WTC11 (cell line): ENCODE results near the gene VAC14. TPM values are rescaled to one million over a fixed set of nuclear protein-coding genes. Genes with fewer than 3 reads are reported as not detected.

Experiments
- ATAC-seq: fragments of 200-7000 bp; cut with Tn5 transposase; 2 replicates; pipeline ENCODE4 v1.10.0; 2021; ENCODE audit warnings: mild to moderate bottlenecking, moderate library complexity
- CTCF ChIA-PET: fragments of 300-600 bp; sonication (Branson Sonifier 250); formaldehyde crosslinking; loops from one replicate; lab custom pipeline; 2021; ENCODE audit warnings: antibody characterized with exemption; lab: Charles Lee
- POLR2A ChIA-PET: fragments of 350-600 bp; sonication (Branson Sonifier 250); formaldehyde crosslinking; loops from one replicate; lab custom pipeline; 2021; ENCODE audit warnings: antibody characterized with exemption; lab: Charles Lee
- DNase-seq: peaks from one replicate; pipeline ENCODE4 v3.0.0; 2021; ENCODE audit warnings: low spot score
- H3K27ac Mint-ChIP-seq: 2 replicates; pipeline ENCODE4 v1.8.0; 2021; ENCODE audit warnings: mixed read lengths
- H3K27me3 Mint-ChIP-seq: 2 replicates; pipeline ENCODE4 v1.8.0; 2021; ENCODE audit warnings: low read depth, mild to moderate bottlenecking, moderate library complexity, mixed read lengths
- H3K36me3 Mint-ChIP-seq: 2 replicates; pipeline ENCODE4 v1.8.0; 2021; ENCODE audit warnings: mixed read lengths
- H3K4me1 Mint-ChIP-seq: 2 replicates; pipeline ENCODE4 v1.8.0; 2022; ENCODE audit warnings: mixed read lengths
- H3K4me3 Mint-ChIP-seq: 2 replicates; pipeline ENCODE4 v1.8.0; 2021; ENCODE audit warnings: mild to moderate bottlenecking, moderate library complexity, mixed read lengths
- H3K9me3 Mint-ChIP-seq: 2 replicates; pipeline ENCODE4 v1.8.0; 2021; ENCODE audit warnings: mixed read lengths
- CTCF ChIP-seq: fragments of 200-600 bp; IDR thresholded peaks from 2 replicates; pipeline ENCODE4 v1.8.0; 2022; ENCODE audit warnings: antibody characterized with exemption
- E2F1 ChIP-seq: sonication (generic); formaldehyde crosslinking; IDR thresholded peaks from 2 replicates; pipeline ENCODE4 v1.8.0; 2022; ENCODE audit warnings: mild to moderate bottlenecking, missing genetic modification reagents
- FOXJ3 ChIP-seq: sonication (generic); formaldehyde crosslinking; IDR thresholded peaks from 2 replicates; pipeline ENCODE4 v1.9.0; 2021; ENCODE audit warnings: missing genetic modification reagents, mild to moderate bottlenecking, borderline replicate concordance
- GTF2I ChIP-seq: fragments of 250-450 bp; sonication (Bioruptor Pico); conservative IDR thresholded peaks from 2 replicates; pipeline ENCODE4 v1.4.0; 2021; ENCODE audit warnings: mild to moderate bottlenecking
- IRF1 ChIP-seq: sonication (generic); formaldehyde crosslinking; IDR thresholded peaks from 2 replicates; pipeline ENCODE4 v1.8.0; 2023; ENCODE audit warnings: missing genetic modification reagents
- IRF2 ChIP-seq: sonication (generic); formaldehyde crosslinking; IDR thresholded peaks from 2 replicates; pipeline ENCODE4 v1.8.0; 2022; ENCODE audit warnings: low read depth, missing genetic modification reagents, borderline replicate concordance
- MLX ChIP-seq: sonication (generic); formaldehyde crosslinking; IDR thresholded peaks from 2 replicates; pipeline ENCODE4 v1.8.1; 2023; ENCODE audit warnings: mild to moderate bottlenecking, missing genetic modification reagents, moderate library complexity
- NR2C2 ChIP-seq: sonication (generic); formaldehyde crosslinking; IDR thresholded peaks from 2 replicates; pipeline ENCODE4 v1.8.0; 2022; ENCODE audit warnings: mild to moderate bottlenecking, missing genetic modification reagents
- RELA ChIP-seq: sonication (generic); formaldehyde crosslinking; IDR thresholded peaks from 2 replicates; pipeline ENCODE4 v1.8.1; 2022; ENCODE audit warnings: missing genetic modification reagents, mild to moderate bottlenecking, borderline replicate concordance
- SP1 ChIP-seq: sonication (generic); formaldehyde crosslinking; conservative IDR thresholded peaks from 2 replicates; pipeline ENCODE4 v1.8.1; 2022; ENCODE audit warnings: missing genetic modification reagents
- TCF7 ChIP-seq: sonication (generic); formaldehyde crosslinking; IDR thresholded peaks from 2 replicates; pipeline ENCODE4 v1.8.0; 2022; ENCODE audit warnings: mild to moderate bottlenecking, low read depth, missing genetic modification reagents, moderate library complexity
- TEAD1 ChIP-seq: sonication (generic); formaldehyde crosslinking; IDR thresholded peaks from 2 replicates; pipeline ENCODE4 v1.8.0; 2022; ENCODE audit warnings: mild to moderate bottlenecking, missing genetic modification reagents
- ZBTB21 ChIP-seq: sonication (generic); formaldehyde crosslinking; IDR thresholded peaks from 2 replicates; pipeline ENCODE4 v1.8.1; 2023; ENCODE audit warnings: mild to moderate bottlenecking, missing genetic modification reagents, borderline replicate concordance
- ZBTB43 ChIP-seq: sonication (generic); formaldehyde crosslinking; IDR thresholded peaks from 2 replicates; pipeline ENCODE4 v1.8.1; 2023; ENCODE audit warnings: mild to moderate bottlenecking, missing genetic modification reagents
- ZNF396 ChIP-seq: fragments of 250-450 bp; sonication (Bioruptor Pico); IDR thresholded peaks from 2 replicates; pipeline ENCODE4 v1.8.0; 2021; ENCODE audit warnings: mild to moderate bottlenecking, moderate library complexity, borderline replicate concordance
- ZNF416 ChIP-seq: fragments of 250-450 bp; sonication (Bioruptor Pico); IDR thresholded peaks from 2 replicates; pipeline ENCODE4 v1.9.0; 2021; ENCODE audit warnings: mild to moderate bottlenecking, inconsistent platforms
- ZNF423 ChIP-seq: fragments of 250-450 bp; sonication (Bioruptor Pico); IDR thresholded peaks from 2 replicates; pipeline ENCODE4 v2.1.2; 2022; ENCODE audit warnings: mild to moderate bottlenecking, moderate library complexity
- ZSCAN18 ChIP-seq: fragments of 250-450 bp; sonication (Bioruptor Pico); IDR thresholded peaks from 2 replicates; pipeline ENCODE4 v2.1.2; 2022; ENCODE audit warnings: mild to moderate bottlenecking, moderate library complexity
- total RNA-seq: library from RNA; stranded (reverse); gene quantifications from 3 replicates; pipeline ENCODE4 v1.2.3, GENCODE V29; 2021

The VAC14 gene
- total RNA-seq, 1 experiment from 2014 or later = 60.1 TPM

- Mint-ChIP-seq H3K36me3 (peaks cover 1% of the 10 kb centered on the region; the same call in 1 of the 2 replicates), H3K4me3 (no peak overlapping the region), H3K27ac (no peak overlapping the region), H3K4me1 (peaks cover 3% of the 10 kb centered on the region; the same call in 1 of the 2 replicates), H3K27me3 (no peaks in the 10 kb centered on the region), H3K9me3 (no peaks in the 10 kb centered on the region)
- CTCF ChIA-PET = interaction anchor here (0.5 to 9.8 kb wide), 23 partner anchors 8 to 1702 kb away, joined by 3 to 142 read pairs (median 6); no protein-coding TSS in a partner anchor
- ATAC-seq (no peak), DNase-seq (no peak)
- POLR2A ChIA-PET = no interaction called here
- TF ChIP-seq TCF7 (CRISPR knock-in tag) = no peak
- TF ChIP-seq FOXJ3 = no peak
- 0 out of 2 replicates have a peak, but pooled peaks have one; percentile 63 for TF ChIP-seq GTF2I (CRISPR knock-in tag)
Measured at GRCh38 chr16:70680495-70681381, 120.2 kb downstream of the VAC14 start.

- peak; percentile 72 for DNase-seq
- peaks cover 4% of the 10 kb centered on the region; the same call in 1 of the 2 replicates for H3K36me3 Mint-ChIP-seq
- peak; percentile 79 for ATAC-seq
- peak; percentile 8; the same call in 1 of the 2 replicates for TF ChIP-seq ZNF416
- no peak for TF ChIP-seq ZBTB21 (CRISPR knock-in tag)
- TF ChIP-seq ZSCAN18 (CRISPR knock-in tag) = 0 out of 2 replicates have a peak, but pooled peaks have one; percentile 51
- TF ChIP-seq CTCF = peak; percentile 53; the same call in 1 of the 2 replicates
- no peak for TF ChIP-seq ZNF396 (CRISPR knock-in tag)
- TF ChIP-seq ZNF423 (CRISPR knock-in tag) = peak; percentile 39; the same call in 1 of the 2 replicates
- TF ChIP-seq IRF2 (CRISPR knock-in tag) = no peak
- 0 out of 2 replicates have a peak, but pooled peaks have one; percentile 36 for TF ChIP-seq SP1 (CRISPR knock-in tag)
- TF ChIP-seq IRF1 = no peak
- TF ChIP-seq NR2C2 = no peak
- TF ChIP-seq, all 79 proteins: peak for 5
- H3K4me3 Mint-ChIP-seq = no peak overlapping the region
- H3K27ac Mint-ChIP-seq = no peak overlapping the region
- H3K4me1 Mint-ChIP-seq = peaks cover 3% of the 10 kb centered on the region; the same call in 1 of the 2 replicates
- no peaks in the 10 kb centered on the region for H3K27me3 Mint-ChIP-seq
- CTCF ChIA-PET = interaction anchor here (0.5 to 9.8 kb wide), 27 partner anchors 8 to 1701 kb away, joined by 3 to 142 read pairs (median 5); no protein-coding TSS in a partner anchor
- POLR2A ChIA-PET = no interaction called here
- H3K9me3 Mint-ChIP-seq = no peaks in the 10 kb centered on the region
Measured at GRCh38 chr16:70679671-70680494, 121.1 kb downstream of the VAC14 start.

GRCh38 chr16:70678898-70679670 is 121.9 kb downstream of the VAC14 start:
- Mint-ChIP-seq H3K36me3 (peaks cover 4% of the 10 kb centered on the region; the same call in 1 of the 2 replicates), H3K9me3 (no peaks in the 10 kb centered on the region), H3K4me1 (peaks cover 3% of the 10 kb centered on the region; the same call in 1 of the 2 replicates), H3K27ac (no peak overlapping the region), H3K4me3 (no peak overlapping the region), H3K27me3 (no peaks in the 10 kb centered on the region)
- TF ChIP-seq FOXJ3 = no peak
- TF ChIP-seq E2F1 (CRISPR knock-in tag) = no peak
- TF ChIP-seq GTF2I (CRISPR knock-in tag) = no peak
- TF ChIP-seq MLX (CRISPR knock-in tag) = no peak
- TF ChIP-seq ZBTB43 (CRISPR knock-in tag) = no peak
- TF ChIP-seq RELA (CRISPR knock-in tag) = no peak
- TF ChIP-seq ZNF416 = no peak
- TF ChIP-seq TEAD1 (CRISPR knock-in tag) = no peak
- no peak for ATAC-seq
- POLR2A ChIA-PET = interaction anchor here (0.7 kb wide), 1 partner anchor 8 kb away, joined by 3 read pairs; no protein-coding TSS in a partner anchor
- CTCF ChIA-PET = interaction anchor here (1.0 to 9.8 kb wide), 17 partner anchors 9 to 100 kb away, joined by 3 to 142 read pairs (median 11); no protein-coding TSS in a partner anchor
- DNase-seq = no peak
